GM12878 (cell line): ENCODE data around the gene PLA2G4E. TPM values are rescaled to one million over a fixed set of nuclear protein-coding genes. Genes with fewer than 3 reads are reported as not detected.

ENCODE experiments used
- ATAC-seq: fragments of 200-7000 bp; cut with Tn5 transposase; 3 replicates; pipeline ENCODE4 v1.9.1; 2020; ENCODE audit warnings: mild to moderate bottlenecking, moderate library complexity
- BruUV-seq: library from RNA; stranded (reverse); fragments of 400-500 nt; replicated peaks from 2 replicates; lab custom pipeline; 2021; lab: Mats Ljungman, UMichigan
- CTCF ChIA-PET: fragments of 300-600 bp; sonication (Branson Sonifier 250); formaldehyde crosslinking; extraction: SDS; loops from one replicate; lab custom pipeline; 2021; ENCODE audit warnings: inconsistent platforms; lab: Yijun Ruan, JAX
- POLR2A ChIA-PET: fragments of 350-600 bp; formaldehyde crosslinking; extraction: SDS; loops from one replicate; lab custom pipeline; 2021; ENCODE audit warnings: inconsistent platforms; lab: Charles Lee
- RAD21 ChIA-PET: fragments of 300-600 bp; sonication (Branson Sonifier 250); formaldehyde crosslinking; loops from one replicate; lab custom pipeline; 2023; ENCODE audit warnings: antibody characterized with exemption; ENCODE audit not compliant: unreplicated experiment; lab: Charles Lee
- SMC1A ChIA-PET: fragments of 300-600 bp; sonication (Branson Sonifier 250); formaldehyde crosslinking; loops from one replicate; lab custom pipeline; 2023; ENCODE audit not compliant: unreplicated experiment, uncharacterized antibody; lab: Charles Lee
- DNase-seq: peaks from one replicate; pipeline ENCODE4 v3.0.0-alpha.2; 2011; ENCODE audit warnings: low read depth, low spot score
- FAIRE-seq: peaks from 3 replicates; lab custom pipeline; 2011; peaks lifted over from hg19 to GRCh38; lab: Jason Lieb, UNC
- H2AFZ ChIP-seq: 2 replicates; pipeline ENCODE4 v1.6.0; 2011; ENCODE audit warnings: low read depth, low read length, control low read depth; ENCODE audit not compliant: control insufficient read depth
- H3K27ac ChIP-seq: 2 replicates; pipeline ENCODE4 v1.5.1; 2011; ENCODE audit warnings: control low read depth; ENCODE audit not compliant: control insufficient read depth, insufficient read depth
- H3K27me3 ChIP-seq, 2 experiments: replicated peaks in 1 of 2; 2 replicates each; pipeline versions ENCODE4 v1.6.0 to v1.6.1; 2011; ENCODE audit warnings: low read length in 1 of 2; ENCODE audit not compliant: control insufficient read depth in 2 of 2, insufficient read depth in 2 of 2
- H3K36me3 ChIP-seq, 2 experiments: 2 replicates each; pipeline ENCODE4 v1.5.1; 2011; ENCODE audit warnings: low read length in 1 of 2; ENCODE audit not compliant: control insufficient read depth in 2 of 2, insufficient read depth in 2 of 2
- H3K4me1 ChIP-seq: 2 replicates; pipeline ENCODE4 v1.6.1; 2011; ENCODE audit warnings: mild to moderate bottlenecking, low read length, moderate library complexity, mixed read lengths; ENCODE audit not compliant: control insufficient read depth, insufficient read depth
- H3K4me2 ChIP-seq: 2 replicates; pipeline ENCODE4 v1.6.0; 2011; ENCODE audit warnings: control low read depth; ENCODE audit not compliant: control insufficient read depth, insufficient read depth
- H3K4me3 ChIP-seq: fragments of 200-600 bp; sonication (generic); 2 replicates; pipeline ENCODE4 v1.5.1; 2016
- H3K79me2 ChIP-seq: 2 replicates; pipeline ENCODE4 v1.6.0; 2011; ENCODE audit warnings: low read length; ENCODE audit not compliant: control insufficient read depth, insufficient read depth
- H3K9ac ChIP-seq: 2 replicates; pipeline ENCODE4 v1.8.0; 2011; ENCODE audit warnings: low read length, control low read depth, mixed read lengths; ENCODE audit not compliant: control insufficient read depth, insufficient read depth
- H3K9me3 ChIP-seq: replicated peaks from 3 replicates; pipeline ENCODE4 v1.5.1; 2011; ENCODE audit warnings: mild to moderate bottlenecking, low read length; ENCODE audit not compliant: control insufficient read depth, insufficient read depth
- H4K20me1 ChIP-seq: 2 replicates; pipeline ENCODE4 v1.6.0; 2011; ENCODE audit not compliant: control insufficient read depth, insufficient read depth
- BCL11A ChIP-seq: IDR thresholded peaks from 2 replicates; pipeline ENCODE4 v1.6.1; 2011; ENCODE audit warnings: low read depth, low read length
- CHD2 ChIP-seq: IDR thresholded peaks from 2 replicates; pipeline ENCODE4 v1.6.1; 2011; ENCODE audit warnings: low read depth, low read length, improper control_type of control experiment, borderline replicate concordance
- FOXK2 ChIP-seq: fragments of 450-650 bp; IDR thresholded peaks from 2 replicates; pipeline ENCODE4 v1.6.1; 2017; ENCODE audit warnings: mild to moderate bottlenecking, moderate library complexity
- GABPA ChIP-seq: IDR thresholded peaks from 2 replicates; pipeline ENCODE4 v1.6.1; 2014; ENCODE audit warnings: antibody characterized with exemption, low read depth, mild to moderate bottlenecking, inconsistent platforms
- HDAC2 ChIP-seq: fragments of 200-600 bp; sonication (generic); IDR thresholded peaks from 2 replicates; pipeline ENCODE4 v1.6.1; 2017
- HDGF ChIP-seq: fragments of 450-650 bp; IDR thresholded peaks from 2 replicates; pipeline ENCODE4 v1.6.1; 2016; ENCODE audit warnings: antibody characterized with exemption
- NFYA ChIP-seq: IDR thresholded peaks from 2 replicates; pipeline ENCODE4 v1.6.1; 2011; ENCODE audit warnings: low read depth, mild to moderate bottlenecking, low read length, improper control_type of control experiment, borderline replicate concordance
- POU2F2 ChIP-seq: IDR thresholded peaks from 3 replicates; pipeline ENCODE4 v1.6.1; 2011; ENCODE audit warnings: low read depth, mild to moderate bottlenecking, low read length, borderline replicate concordance
- SREBF1 ChIP-seq: IDR thresholded peaks from 2 replicates; pipeline ENCODE4 v1.6.1; 2012; ENCODE audit warnings: mild to moderate bottlenecking, low read length
- STAT3 ChIP-seq: IDR thresholded peaks from 2 replicates; pipeline ENCODE4 v1.6.1; 2011; ENCODE audit warnings: low read depth, low read length, improper control_type of control experiment
- TARDBP ChIP-seq: IDR thresholded peaks from 2 replicates; pipeline ENCODE4 v1.6.1; 2016; ENCODE audit warnings: borderline replicate concordance
- TCF12 ChIP-seq: IDR thresholded peaks from 2 replicates; pipeline ENCODE4 v1.6.1; 2011; ENCODE audit warnings: low read depth, mild to moderate bottlenecking, low read length
- ZBTB11 ChIP-seq: fragments of 450-650 bp; formaldehyde crosslinking; IDR thresholded peaks from 2 replicates; pipeline ENCODE4 v1.5.0; 2022; ENCODE audit warnings: mild to moderate bottlenecking, missing genetic modification characterization
- ZNF274 ChIP-seq: IDR thresholded peaks from one replicate; pipeline ENCODE4 v1.8.0; 2011; ENCODE audit not compliant: insufficient read length, insufficient read depth
- ZSCAN29 ChIP-seq: fragments of 450-650 bp; IDR thresholded peaks from 2 replicates; pipeline ENCODE4 v1.6.1; 2017; ENCODE audit warnings: mild to moderate bottlenecking, moderate library complexity
- WGBS: methylation state at CpG from one replicate; pipeline ENCODE4 v1.1.6; 2016; ENCODE audit warnings: low lambda C conversion rate; ENCODE audit not compliant: insufficient replicate concordance, insufficient coverage; ENCODE audit errors: missing lambda C conversion rate; 5-methylcytosine and 5-hydroxymethylcytosine counted together
- in situ Hi-C: fragments of 300-500 bp; cut with MboI; formaldehyde crosslinking; loops from 9 replicates; pipeline ENCODE4 v1.14.3; 2018; ENCODE audit warnings: mixed read lengths
- intact Hi-C: fragments of 100-400 bp; cut with micrococcal nuclease; formaldehyde crosslinking; loops from one replicate; pipeline ENCODE4 v1.14.2; 2022; ENCODE audit not compliant: unreplicated experiment
- polyA plus RNA-seq, 11 experiments: library from polyadenylated mRNA; depleted of rRNA in 4 of 11; unstranded in 6 of 11; stranded (reverse) in 5 of 11; fragments of >200 nt; fragmentation: Nextera tagmentation in 4 of 11; fragmentation: Illumina TruSeq in 1 of 11; extraction: Ambion mirVana in 4 of 11; extraction: Trizol in 1 of 11; gene quantifications; 1 replicate in 1 of 11; 2 replicates in 10 of 11; pipeline versions ENCODE4 v1.2.1 to v1.2.3, GENCODE V29; 2011 to 2016; ENCODE audit warnings: inconsistent platforms in 2 of 11, missing spikeins in 2 of 11, low read depth in 1 of 11
- total RNA-seq, 4 experiments: library from RNA; depleted of rRNA in 3 of 4; stranded (reverse); fragments of >200 nt in 3 of 4; fragmentation: Illumina TruSeq in 1 of 4; extraction: Trizol in 1 of 4; gene quantifications; 2 replicates each; pipeline versions ENCODE4 v1.2.1 to v1.2.3, GENCODE V29; 2013 to 2021
- TF ChIP-seq, protein P1 (sequence below): IDR thresholded peaks from 2 replicates; pipeline ENCODE4 v1.6.1; 2011; ENCODE audit warnings: low read depth, low read length, improper control_type of control experiment, borderline replicate concordance
- TF ChIP-seq, protein P2 (sequence below): fragments of 450-650 bp; IDR thresholded peaks from 2 replicates; pipeline ENCODE4 v1.6.1; 2017; ENCODE audit warnings: mild to moderate bottlenecking, low read depth, inconsistent platforms; ENCODE audit not compliant: poor library complexity, severe bottlenecking

PLA2G4E gene
- total and polyA plus RNA-seq, 10 of the 15 experiments (the other 5 are each of a cell fraction or from before 2014, with no cell fraction given) = 0.05 to 0.32 (median 0.06) TPM; not detected in 5

- FAIRE-seq (peak; percentile 47), ATAC-seq (peak; percentile 62), DNase-seq (peak; percentile 89)
- ChIA-PET CTCF (interaction anchor here (0.5 to 3.9 kb wide), 5 partner anchors 26 to 197 kb away, joined by 3 to 27 read pairs (median 10); partner anchors contain the start of gene MAPKBP1), RAD21 (interaction anchor here (1.0 to 9.0 kb wide), 7 partner anchors 12 to 197 kb away, joined by 3 to 97 read pairs (median 5); partner anchors contain the start of gene MAPKBP1), POLR2A (interaction anchor here (0.6 to 7.2 kb wide), 7 partner anchors 16 to 61 kb away, joined by 3 to 67 read pairs (median 4); no protein-coding TSS in a partner anchor), SMC1A (interaction anchor here (0.8 to 9.7 kb wide), 8 partner anchors 10 to 197 kb away, joined by 3 to 179 read pairs (median 12); partner anchors contain the start of gene MAPKBP1)
- H3K27ac ChIP-seq = peak overlapping the region; percentile 100
- H2AFZ ChIP-seq = peak overlapping the region; percentile 32; the same call in 1 of the 2 replicates
- peak overlapping the region; percentile 91 for H3K4me2 ChIP-seq
- WGBS = 1% methylated on average over 16 of the region's 16 CpGs
- intact Hi-C loops = loop anchor here (1.0 to 5.0 kb wide), 5 partner anchors 36 to 639 kb away; partner anchors contain the start of genes JMJD7, MAPKBP1, NUSAP1 and OIP5
- H3K79me2 ChIP-seq = peaks cover 62% of the 10 kb centered on the region
- peak overlapping the region; percentile 98 for H3K9ac ChIP-seq
- no peaks in the 10 kb centered on the region for H4K20me1 ChIP-seq
- peaks cover 36% of the 10 kb centered on the region for H3K4me1 ChIP-seq
- in situ Hi-C loops = no loop called here
- TSS peak; percentile 51 for BruUV-seq
- peaks cover 0 to 3% of the 10 kb centered on the region in 2 experiments; a peak in 1 of 4 replicates for H3K36me3 ChIP-seq
- H3K4me3 ChIP-seq = peak overlapping the region; percentile 93
- H3K9me3 ChIP-seq = no peaks in the 10 kb centered on the region
- H3K27me3 ChIP-seq = no peaks in the 10 kb centered on the region
- TF ChIP-seq GABPA = no peak
- no peak for TF ChIP-seq SREBF1
- peak; percentile 74; the same call in 1 of the 2 replicates for TF ChIP-seq TARDBP
- no peak for TF ChIP-seq ZSCAN29
- TF ChIP-seq ZNF274 = no peak
- peak; percentile 35; the same call in 1 of the 2 replicates for TF ChIP-seq HDGF
- TF ChIP-seq, protein P1, sequence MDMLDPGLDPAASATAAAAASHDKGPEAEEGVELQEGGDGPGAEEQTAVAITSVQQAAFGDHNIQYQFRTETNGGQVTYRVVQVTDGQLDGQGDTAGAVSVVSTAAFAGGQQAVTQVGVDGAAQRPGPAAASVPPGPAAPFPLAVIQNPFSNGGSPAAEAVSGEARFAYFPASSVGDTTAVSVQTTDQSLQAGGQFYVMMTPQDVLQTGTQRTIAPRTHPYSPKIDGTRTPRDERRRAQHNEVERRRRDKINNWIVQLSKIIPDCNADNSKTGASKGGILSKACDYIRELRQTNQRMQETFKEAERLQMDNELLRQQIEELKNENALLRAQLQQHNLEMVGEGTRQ = no peak
- TF ChIP-seq HDAC2 = no peak
- no peak for TF ChIP-seq TCF12
- TF ChIP-seq CHD2 = 0 out of 2 replicates have a peak, but pooled peaks have one; percentile 13
- no peak for TF ChIP-seq NFYA
- peak; percentile 81; the same call in 2 of the 3 replicates for TF ChIP-seq POU2F2
- 0 out of 2 replicates have a peak, but pooled peaks have one; percentile 34 for TF ChIP-seq BCL11A
- TF ChIP-seq, protein P2, sequence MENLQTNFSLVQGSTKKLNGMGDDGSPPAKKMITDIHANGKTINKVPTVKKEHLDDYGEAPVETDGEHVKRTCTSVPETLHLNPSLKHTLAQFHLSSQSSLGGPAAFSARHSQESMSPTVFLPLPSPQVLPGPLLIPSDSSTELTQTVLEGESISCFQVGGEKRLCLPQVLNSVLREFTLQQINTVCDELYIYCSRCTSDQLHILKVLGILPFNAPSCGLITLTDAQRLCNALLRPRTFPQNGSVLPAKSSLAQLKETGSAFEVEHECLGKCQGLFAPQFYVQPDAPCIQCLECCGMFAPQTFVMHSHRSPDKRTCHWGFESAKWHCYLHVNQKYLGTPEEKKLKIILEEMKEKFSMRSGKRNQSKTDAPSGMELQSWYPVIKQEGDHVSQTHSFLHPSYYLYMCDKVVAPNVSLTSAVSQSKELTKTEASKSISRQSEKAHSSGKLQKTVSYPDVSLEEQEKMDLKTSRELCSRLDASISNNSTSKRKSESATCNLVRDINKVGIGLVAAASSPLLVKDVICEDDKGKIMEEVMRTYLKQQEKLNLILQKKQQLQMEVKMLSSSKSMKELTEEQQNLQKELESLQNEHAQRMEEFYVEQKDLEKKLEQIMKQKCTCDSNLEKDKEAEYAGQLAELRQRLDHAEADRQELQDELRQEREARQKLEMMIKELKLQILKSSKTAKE = peak; percentile 33
- TF ChIP-seq ZBTB11 (CRISPR knock-in tag) = no peak
- TF ChIP-seq FOXK2 = no peak
- TF ChIP-seq STAT3 = no peak
These were observed 49.5 kb downstream of the PLA2G4E start for GRCh38 chr15:41971089-41971894.
